ENCODE results near the gene RAB40B. TPM values are rescaled to one million over a fixed set of nuclear protein-coding genes. Genes with fewer than 3 reads are reported as not detected.

RAB40B gene
- total RNA-seq, 1 donor from 2014 or later: 14.6 TPM

GRCh38 chr17:82638183-82638773, 60.2 kb downstream of the RAB40B start:
- H3K36me3 Mint-ChIP-seq (ENCODE audit: unreplicated experiment): peaks cover 10% of the 10 kb centered on the region
- no peak overlapping the region for H3K27ac Mint-ChIP-seq (ENCODE audit: unreplicated experiment)
- TF ChIP-seq CTCF (IDR thresholded peaks at IDR 0.05; ENCODE audit: partially characterized antibody, unreplicated experiment): no peak
- H3K4me1 Mint-ChIP-seq (ENCODE audit: low read depth, unreplicated experiment): no peaks in the 10 kb centered on the region
- H3K9me3 Mint-ChIP-seq (ENCODE audit: unreplicated experiment): peaks cover 2% of the 10 kb centered on the region
- no peak overlapping the region for H3K4me3 Mint-ChIP-seq (ENCODE audit: unreplicated experiment)
- H3K27me3 Mint-ChIP-seq (ENCODE audit: unreplicated experiment): peaks cover 2% of the 10 kb centered on the region
- DNase-seq: no peak

- no peak for DNase-seq
- Mint-ChIP-seq H3K4me3 (ENCODE audit: unreplicated experiment) (peak overlapping the region; percentile 23), H3K27me3 (ENCODE audit: unreplicated experiment) (peaks cover 2% of the 10 kb centered on the region), H3K9me3 (ENCODE audit: unreplicated experiment) (peaks cover 2% of the 10 kb centered on the region), H3K36me3 (ENCODE audit: unreplicated experiment) (peaks cover 10% of the 10 kb centered on the region), H3K4me1 (ENCODE audit: low read depth, unreplicated experiment) (no peaks in the 10 kb centered on the region), H3K27ac (ENCODE audit: unreplicated experiment) (no peak overlapping the region)
- TF ChIP-seq CTCF (IDR thresholded peaks at IDR 0.05; ENCODE audit: partially characterized antibody, unreplicated experiment): no peak
Observed at GRCh38 chr17:82636626-82637598, 61.6 kb downstream of the RAB40B start.

- TF ChIP-seq CTCF (IDR thresholded peaks at IDR 0.05; ENCODE audit: partially characterized antibody, unreplicated experiment): no peak
- H3K36me3 Mint-ChIP-seq (ENCODE audit: unreplicated experiment): peaks cover 10% of the 10 kb centered on the region
- no peak for DNase-seq
- no peak overlapping the region for H3K27ac Mint-ChIP-seq (ENCODE audit: unreplicated experiment)
- peaks cover 4% of the 10 kb centered on the region for H3K9me3 Mint-ChIP-seq (ENCODE audit: unreplicated experiment)
- H3K27me3 Mint-ChIP-seq (ENCODE audit: unreplicated experiment): peaks cover 8% of the 10 kb centered on the region
- no peak overlapping the region for H3K4me3 Mint-ChIP-seq (ENCODE audit: unreplicated experiment)
- H3K4me1 Mint-ChIP-seq (ENCODE audit: low read depth, unreplicated experiment): peaks cover 7% of the 10 kb centered on the region
Observed at GRCh38 chr17:82633343-82633742, 65.2 kb downstream of the RAB40B start.

- peaks cover 7% of the 10 kb centered on the region for H3K4me1 Mint-ChIP-seq (ENCODE audit: low read depth, unreplicated experiment)
- no peak for DNase-seq
- H3K4me3 Mint-ChIP-seq (ENCODE audit: unreplicated experiment): no peak overlapping the region
- H3K27ac Mint-ChIP-seq (ENCODE audit: unreplicated experiment): no peak overlapping the region
- H3K36me3 Mint-ChIP-seq (ENCODE audit: unreplicated experiment): peaks cover 10% of the 10 kb centered on the region
- TF ChIP-seq CTCF (IDR thresholded peaks at IDR 0.05; ENCODE audit: partially characterized antibody, unreplicated experiment): no peak
- H3K9me3 Mint-ChIP-seq (ENCODE audit: unreplicated experiment): peaks cover 4% of the 10 kb centered on the region
- peaks cover 8% of the 10 kb centered on the region for H3K27me3 Mint-ChIP-seq (ENCODE audit: unreplicated experiment)
Observed at GRCh38 chr17:82632451-82632850, 66.0 kb downstream of the RAB40B start.

- H3K27me3 Mint-ChIP-seq (ENCODE audit: unreplicated experiment): peaks cover 7% of the 10 kb centered on the region
- no peak for DNase-seq
- H3K9me3 Mint-ChIP-seq (ENCODE audit: unreplicated experiment): peaks cover 4% of the 10 kb centered on the region
- H3K4me3 Mint-ChIP-seq (ENCODE audit: unreplicated experiment): no peak overlapping the region
- TF ChIP-seq CTCF (IDR thresholded peaks at IDR 0.05; ENCODE audit: partially characterized antibody, unreplicated experiment): no peak
- H3K27ac Mint-ChIP-seq (ENCODE audit: unreplicated experiment): no peak overlapping the region
- peaks cover 2% of the 10 kb centered on the region for H3K36me3 Mint-ChIP-seq (ENCODE audit: unreplicated experiment)
- peaks cover 7% of the 10 kb centered on the region for H3K4me1 Mint-ChIP-seq (ENCODE audit: low read depth, unreplicated experiment)
Observed at GRCh38 chr17:82631544-82631943, 67.0 kb downstream of the RAB40B start.

Data from glutamatergic neuron (in vitro differentiated cells).